ENCODE data around the gene RAB30.

Gene RAB30

DNA sequence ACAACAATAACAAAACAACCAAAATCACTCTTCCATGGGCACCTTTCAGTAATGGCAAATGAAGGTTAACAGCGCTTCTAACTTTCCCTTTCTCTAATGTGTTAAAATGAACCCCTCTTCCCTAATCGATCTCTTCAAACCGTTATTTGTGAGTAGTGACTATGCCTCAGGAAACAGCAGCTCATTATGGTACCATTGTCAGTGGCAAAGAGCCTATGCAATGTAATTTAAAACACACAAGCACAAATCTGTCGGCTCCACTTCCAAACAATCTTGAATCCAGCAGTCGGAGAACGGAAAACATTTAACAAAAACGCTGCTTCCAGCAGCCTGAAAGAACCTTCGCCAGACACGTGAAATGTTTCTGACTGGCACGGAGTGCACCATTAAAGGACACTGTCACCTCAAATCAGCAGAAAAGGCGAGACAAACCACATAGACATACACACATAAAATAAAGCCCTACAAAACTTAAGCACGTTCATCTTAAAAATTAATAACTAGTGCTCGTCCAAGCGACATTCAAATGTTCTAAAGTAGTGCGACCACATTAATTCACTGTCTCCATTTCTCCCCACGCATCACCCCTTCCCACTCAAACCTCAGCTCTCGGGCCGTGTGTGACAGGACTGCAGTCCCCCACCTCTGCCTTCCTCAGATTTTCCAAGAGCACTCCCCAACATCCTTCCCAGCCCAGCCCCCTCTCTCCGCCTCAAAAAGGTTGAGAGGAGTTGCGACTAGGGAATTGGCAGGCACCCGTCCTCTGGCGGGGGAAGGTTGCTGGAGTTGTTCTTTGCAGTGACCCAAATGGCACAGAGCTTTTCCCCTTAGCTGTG, 748 bp downstream of the RAB30 start:
- peak; percentile 39 for DNase-seq (ENCODE audit: low spot score)
- FAIRE-seq, result no peak

DNA sequence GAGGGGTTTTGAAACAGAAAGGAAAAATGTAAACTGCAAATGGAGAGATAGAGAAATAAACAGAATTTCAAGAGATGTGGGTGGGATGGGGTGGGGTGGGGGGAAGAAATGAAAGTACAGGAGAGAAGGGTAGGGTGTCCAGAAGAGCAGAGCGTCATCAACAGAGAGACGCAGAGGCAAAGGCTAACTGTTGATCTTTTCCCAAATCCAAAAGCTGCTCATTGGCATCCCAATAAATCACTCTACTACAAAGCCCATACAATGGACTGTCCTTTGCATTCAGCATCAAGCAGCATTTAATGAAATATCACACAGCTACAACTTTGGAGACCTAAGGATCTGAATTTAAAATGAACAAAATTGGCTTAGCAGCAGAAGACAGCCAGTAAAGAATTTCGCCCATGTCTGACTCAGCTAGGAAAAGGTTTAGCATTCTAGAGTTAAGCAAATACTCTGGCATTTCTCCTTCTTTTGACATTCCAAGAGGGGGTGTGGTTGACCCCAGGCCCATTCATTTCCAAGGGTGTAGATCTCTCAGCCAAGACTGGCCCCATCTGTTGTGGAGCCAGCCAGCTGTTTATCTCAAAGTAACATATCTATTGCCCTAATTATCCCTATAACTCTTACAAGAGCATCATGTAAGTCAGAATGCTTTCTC, 1.5 kb downstream of the RAB30 start:
- DNase-seq (ENCODE audit: low spot score) (peak; percentile 48), FAIRE-seq (no peak)

DNA sequence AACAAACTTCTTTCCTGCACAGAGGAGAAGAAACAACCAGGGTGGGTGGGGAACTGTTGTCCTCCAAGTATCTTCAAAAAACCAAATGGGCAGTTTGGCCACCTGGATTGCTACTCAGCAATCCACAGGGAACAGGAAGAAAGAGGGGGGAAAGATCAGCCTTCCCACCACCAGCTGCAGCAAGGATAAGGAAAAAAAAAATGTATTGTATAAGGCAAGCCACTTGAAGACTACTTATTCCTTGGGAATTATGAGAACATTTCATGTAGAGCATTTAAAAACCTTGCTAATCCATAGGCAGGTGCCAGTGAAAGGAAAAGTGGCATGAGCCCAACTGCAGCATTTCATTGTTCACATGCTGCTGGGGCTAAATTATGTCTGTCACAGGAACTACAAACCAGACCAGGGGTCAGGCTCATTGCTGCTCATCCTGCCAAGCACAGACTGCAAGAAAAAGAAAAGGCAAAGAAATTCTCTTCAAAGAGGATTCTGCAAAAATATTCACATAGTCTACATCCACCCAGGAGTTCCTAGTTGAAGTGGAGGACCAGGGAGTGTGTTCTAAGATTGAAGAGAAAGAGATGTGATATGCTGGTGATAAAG, 2.2 kb downstream of the RAB30 start:
- DNase-seq (ENCODE audit: low spot score) (no peak), FAIRE-seq (no peak)

DNA sequence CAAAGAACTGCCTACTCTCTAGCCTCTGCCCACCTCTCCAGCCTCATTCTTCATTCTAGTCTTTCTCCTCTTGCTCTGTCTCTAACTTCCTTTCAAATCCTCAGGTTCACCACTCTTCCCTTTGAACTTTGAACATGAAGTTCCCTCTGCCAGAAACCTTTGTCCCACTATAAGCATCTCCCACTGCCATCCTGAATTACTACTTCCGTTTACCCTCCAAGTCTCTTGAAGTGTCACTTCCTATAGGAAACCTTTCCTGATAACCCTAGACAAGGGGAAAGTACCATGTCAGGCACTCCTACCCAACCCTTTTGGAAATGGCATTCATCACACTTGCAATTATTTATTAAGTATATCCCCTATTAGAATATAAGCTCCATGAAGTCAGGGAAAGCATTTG, 3.1 kb downstream of the RAB30 start:
- FAIRE-seq, result no peak
- DNase-seq (ENCODE audit: low spot score), result no peak

DNA sequence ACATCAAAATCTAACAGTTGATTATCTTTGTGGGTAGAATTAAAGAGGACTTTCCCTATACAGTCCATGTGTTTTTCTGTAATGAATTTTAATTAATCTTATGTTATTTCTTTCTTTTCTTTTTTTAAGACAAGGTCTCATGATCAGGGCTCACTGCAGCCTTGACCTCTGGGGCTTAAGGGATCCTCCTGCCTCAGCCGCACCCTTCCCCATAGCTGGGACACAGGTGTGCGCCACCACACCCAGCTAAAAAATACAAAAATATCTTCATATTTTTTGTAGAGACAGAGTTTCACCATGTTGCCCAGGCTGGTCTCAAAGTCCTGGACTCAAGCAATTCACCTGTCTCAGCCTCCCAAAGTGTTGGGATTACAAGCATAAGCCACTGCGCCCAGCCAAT, 7.7 kb downstream of the RAB30 start:
- FAIRE-seq (no peak), DNase-seq (ENCODE audit: low spot score) (no peak)

DNA sequence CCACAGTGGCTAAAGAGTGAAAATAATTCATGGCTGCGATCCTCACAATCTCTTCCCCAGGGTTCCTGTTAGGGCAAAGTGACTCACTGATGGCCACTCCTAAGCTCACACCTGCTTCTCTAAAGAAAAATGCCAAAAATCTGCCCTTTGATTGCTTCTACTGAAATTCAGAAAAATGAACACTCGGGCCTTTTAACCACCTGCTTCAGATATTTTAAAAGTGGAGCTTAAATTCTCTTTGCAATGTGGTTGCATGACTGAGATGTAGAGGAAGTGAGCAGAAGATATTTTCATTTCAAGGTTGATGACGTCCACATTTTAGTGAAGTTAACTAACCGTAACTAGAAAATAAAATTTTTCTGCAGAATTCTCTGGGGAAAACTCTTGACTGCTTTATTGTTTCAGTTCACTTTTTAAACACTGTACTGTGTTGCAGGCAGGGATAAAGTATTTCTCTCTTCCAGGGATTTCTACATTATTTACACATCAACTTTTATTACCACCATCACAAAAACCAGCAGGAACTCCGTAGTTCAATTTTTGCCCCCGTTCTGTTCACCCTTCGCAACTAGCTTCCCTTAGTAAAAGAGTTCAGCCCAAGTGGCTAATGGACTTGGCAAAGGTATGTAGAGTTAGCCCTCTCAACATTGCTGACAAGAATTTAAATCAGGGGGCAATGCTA, 8.5 kb downstream of the RAB30 start:
- no peak for FAIRE-seq
- peak; percentile 66 for DNase-seq (ENCODE audit: low spot score)

DNA sequence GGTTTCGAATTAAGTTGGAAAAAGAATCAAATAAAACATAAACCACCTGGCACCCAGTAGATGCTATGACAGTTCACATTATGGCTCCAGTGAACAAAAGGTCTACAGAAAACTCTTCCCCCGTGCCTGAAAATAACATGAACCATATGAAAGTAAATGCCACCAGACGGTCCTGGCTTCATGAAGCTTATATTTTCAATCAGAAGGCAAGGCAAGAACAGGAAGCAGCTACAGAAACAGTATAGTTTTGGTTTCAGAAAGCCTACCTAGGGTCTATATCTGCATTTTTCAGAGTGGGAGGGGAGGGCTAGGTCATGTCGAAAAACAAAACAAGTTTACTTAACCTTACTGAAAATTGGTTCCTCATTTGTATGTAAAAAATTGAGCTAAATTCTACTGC, 9.8 kb downstream of the RAB30 start:
- FAIRE-seq (no peak), DNase-seq (ENCODE audit: low spot score) (no peak)

DNA sequence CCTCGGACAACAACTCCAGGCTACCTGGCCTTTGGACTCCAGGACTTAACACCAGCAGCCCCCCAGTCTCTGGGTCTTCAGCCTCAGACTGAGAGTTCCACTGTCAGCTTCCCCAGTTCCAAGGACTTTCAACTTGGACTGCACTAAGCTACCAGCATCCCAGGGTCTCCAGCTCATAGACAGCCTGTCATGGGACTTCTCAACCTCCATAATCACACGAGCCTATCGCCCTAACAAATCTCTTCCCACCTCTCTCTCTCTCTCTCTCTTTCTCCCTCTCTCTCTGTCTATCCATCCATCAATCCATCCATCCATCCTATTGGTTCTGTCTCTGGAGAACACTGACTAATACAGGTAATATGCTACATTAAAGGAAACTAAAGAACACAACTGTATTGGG, 10.7 kb downstream of the RAB30 start:
- FAIRE-seq (no peak), DNase-seq (ENCODE audit: low spot score) (no peak)

DNA sequence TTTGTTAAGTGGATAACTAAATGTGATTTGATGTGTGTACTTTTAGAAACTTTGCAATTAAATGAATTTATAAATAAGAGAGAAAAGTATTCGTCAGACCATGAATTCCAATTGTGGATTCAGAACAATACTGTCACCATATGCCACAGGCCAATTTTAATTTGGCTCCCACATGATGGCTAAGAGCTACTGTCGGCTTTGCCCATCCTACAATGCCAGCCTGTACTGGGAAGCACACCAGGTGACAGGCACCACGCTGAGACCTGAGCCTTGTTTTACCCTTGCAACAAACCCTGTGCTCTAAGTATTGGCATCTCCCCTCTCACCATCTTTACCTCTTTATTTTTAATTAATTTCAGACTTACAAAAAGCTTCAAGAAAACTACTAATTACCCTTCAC, 14.0 kb downstream of the RAB30 start:
- no peak for FAIRE-seq

DNA sequence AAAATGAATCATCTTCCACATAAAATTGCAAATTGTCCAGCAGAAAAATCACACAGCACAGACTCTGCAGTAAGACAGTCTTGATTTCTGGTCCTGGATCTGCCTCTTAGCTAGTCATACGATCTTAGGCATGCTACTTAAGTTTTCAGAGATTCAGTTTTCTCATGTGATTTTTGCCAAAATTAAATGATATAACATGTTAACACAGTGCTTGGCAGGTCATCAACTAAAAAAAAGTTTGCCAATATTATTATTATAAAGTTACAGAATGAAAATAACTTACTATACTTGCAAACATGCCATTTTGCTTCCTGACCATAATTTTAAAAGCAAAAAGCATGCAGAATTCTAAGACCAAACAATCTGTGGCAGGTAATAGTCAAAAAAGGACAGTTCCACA, 15.1 kb downstream of the RAB30 start:
- no peak for FAIRE-seq
- DNase-seq (ENCODE audit: low spot score), result no peak

More for the DNA sequence above, 14.0 kb downstream of the RAB30 start:
- no peak for DNase-seq (ENCODE audit: low spot score)

DNA sequence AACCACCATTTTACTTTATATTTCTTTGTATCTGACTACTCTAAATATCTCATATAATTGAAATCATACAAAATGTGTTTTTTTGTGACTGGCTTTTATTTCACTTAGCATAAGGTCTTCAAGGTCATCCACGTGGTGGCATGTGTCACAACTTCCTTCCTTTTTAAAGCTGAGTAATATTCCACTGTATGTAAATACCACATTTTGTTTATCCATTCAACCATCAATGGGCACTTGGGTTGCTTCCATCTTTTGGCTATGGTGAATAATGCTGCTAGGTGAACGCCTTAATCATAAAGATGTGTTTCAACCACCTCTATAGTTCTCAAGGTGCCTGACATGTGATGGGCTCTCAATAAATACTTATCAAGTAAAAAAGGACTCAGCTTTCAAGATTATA, 15.5 kb downstream of the RAB30 start:
- FAIRE-seq, result no peak
- no peak for DNase-seq (ENCODE audit: low spot score)

DNA sequence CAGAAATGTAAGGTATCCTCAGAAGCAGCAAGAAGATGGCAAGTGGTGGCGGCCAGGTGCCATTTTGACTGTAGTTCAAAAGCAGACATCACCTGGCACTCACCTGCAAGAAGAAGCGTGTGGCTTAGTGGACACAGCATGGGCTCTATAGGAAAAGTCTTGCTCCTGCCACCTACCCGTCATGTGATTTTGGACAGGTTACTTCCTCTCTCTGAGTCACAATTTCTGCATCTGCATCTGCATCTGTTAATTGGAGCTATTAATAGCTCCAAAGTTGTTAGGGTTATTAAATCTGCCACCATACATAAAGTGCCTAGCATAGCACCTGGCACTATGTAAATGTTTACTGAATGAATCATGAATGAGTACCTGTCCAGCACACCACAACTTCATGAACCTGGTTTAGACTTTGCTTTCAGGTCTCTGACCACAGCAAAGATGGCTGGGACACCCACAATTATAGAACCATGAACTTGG, 16.8 kb downstream of the RAB30 start:
- FAIRE-seq (no peak), DNase-seq (ENCODE audit: low spot score) (no peak)

DNA sequence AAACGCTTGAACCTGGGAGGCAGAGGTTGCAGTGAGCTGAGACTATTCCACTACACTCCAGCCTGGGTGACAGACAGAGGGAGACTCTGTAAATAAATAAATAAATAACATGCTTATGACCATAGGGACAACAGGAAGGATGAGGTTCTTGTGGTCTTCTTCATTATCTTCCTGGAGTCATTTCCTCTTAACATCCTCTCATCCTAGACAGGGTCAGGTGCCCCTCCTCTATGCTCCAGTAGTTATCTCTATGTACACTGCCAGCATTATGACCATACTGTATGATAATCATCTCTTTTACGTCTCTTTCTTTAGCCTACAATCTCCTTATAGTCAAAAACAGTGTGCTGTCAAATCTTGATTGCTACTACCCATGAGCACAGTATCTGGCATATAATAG, 17.7 kb downstream of the RAB30 start:
- DNase-seq (ENCODE audit: low spot score), result no peak
- no peak for FAIRE-seq

DNA sequence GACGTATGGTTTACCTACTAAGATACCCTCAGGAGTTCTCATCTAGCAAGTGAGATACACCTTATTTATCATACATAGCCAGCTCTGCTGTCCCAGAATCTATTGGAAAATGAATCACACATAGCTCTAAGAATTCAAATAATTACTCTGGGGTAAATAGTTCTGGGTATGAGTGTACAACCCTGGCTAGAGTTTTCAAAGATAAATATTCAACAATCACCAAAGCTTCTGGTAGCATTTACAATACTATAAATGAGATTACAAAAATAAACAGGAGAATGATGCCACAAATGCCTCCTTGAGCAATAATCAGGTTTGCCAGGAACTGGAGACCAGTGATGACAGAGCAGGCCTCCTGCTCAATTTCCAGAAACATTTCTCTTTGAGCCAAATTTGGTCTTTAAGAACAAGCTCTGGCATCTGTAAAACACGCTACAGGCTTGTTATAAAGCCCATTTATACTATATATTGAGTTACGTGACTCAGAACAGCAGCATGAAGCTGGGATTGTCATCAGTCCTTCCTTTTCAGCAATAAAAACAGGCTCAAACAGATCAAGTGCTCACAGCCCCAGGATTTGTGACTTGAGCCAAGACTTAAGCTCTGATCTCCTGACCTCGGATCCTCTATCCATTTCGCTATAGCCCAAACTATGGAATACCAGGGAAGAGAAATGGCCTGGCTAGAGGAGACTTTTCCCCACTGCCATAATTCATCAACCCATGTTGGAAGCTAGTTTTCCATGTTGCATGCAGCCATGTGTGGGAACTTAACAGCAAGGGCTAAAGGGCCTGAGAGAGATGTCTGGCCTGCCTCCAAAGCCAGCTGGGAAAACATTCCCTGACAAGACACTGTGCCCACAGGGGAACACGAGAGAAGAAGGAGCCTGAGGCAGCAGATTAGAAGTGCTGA, 19.7 kb downstream of the RAB30 start:
- DNase-seq (ENCODE audit: low spot score), result no peak
- no peak for FAIRE-seq

DNA sequence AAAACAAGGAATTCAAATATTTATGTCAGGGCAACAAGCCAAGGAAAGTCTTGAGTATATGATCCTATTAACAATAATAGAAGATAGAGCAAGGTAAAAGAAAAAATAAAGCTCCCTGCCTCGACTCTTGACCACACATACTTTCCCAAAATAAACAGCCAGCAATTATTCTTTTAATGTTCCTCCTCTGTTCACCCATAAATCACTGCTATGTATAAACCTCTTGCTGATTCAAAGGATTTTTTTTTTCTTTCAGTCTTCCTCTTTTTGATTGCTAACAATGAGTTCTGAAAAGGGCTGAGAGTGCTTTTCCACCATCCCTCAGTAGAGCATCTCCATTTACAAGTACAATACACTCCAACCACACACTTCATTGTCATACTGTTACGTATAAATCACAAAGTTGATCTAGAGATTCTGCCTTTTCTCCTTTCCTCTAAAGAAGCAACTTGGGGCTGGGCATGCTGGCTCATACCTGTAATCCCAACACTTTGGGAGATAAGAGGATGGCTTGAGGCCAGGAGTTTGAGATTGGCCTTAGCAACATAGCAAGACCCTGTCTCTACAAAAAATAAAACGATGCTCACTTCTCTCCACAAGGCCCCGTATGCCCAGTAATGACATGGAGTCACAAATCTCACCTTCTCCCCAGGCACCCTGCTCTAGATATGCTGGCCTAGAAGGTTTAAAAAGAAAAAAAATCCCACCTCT, 24.0 kb downstream of the RAB30 start:
- FAIRE-seq, result no peak
- DNase-seq (ENCODE audit: low spot score), result no peak

DNA sequence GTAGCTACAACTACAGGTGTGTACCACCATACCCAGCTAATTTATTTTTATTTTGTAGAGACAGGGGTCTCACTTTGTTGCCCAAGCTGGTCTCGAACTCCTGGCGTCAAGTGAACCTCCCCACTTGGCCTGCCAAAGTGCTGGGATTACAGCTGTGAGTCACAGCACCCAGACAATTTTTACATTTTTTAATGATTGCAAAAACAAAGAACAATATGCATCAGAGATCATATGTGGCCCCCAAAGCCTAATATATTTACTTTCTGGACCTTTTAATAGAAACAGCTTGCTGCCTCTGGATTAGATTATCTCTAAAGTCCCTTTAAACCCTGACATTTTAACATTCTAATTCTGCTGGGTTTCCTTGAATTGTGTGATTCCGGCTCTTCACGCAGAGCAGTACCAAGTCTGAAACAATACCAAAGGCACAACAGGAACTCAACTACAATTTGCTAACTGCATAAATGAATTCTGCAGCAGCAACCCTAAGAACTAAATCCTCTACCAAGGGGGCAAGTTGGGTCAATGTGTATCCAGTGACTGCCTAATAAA, 25.0 kb downstream of the RAB30 start:
- no peak for FAIRE-seq
- no peak for DNase-seq (ENCODE audit: low spot score)

DNA sequence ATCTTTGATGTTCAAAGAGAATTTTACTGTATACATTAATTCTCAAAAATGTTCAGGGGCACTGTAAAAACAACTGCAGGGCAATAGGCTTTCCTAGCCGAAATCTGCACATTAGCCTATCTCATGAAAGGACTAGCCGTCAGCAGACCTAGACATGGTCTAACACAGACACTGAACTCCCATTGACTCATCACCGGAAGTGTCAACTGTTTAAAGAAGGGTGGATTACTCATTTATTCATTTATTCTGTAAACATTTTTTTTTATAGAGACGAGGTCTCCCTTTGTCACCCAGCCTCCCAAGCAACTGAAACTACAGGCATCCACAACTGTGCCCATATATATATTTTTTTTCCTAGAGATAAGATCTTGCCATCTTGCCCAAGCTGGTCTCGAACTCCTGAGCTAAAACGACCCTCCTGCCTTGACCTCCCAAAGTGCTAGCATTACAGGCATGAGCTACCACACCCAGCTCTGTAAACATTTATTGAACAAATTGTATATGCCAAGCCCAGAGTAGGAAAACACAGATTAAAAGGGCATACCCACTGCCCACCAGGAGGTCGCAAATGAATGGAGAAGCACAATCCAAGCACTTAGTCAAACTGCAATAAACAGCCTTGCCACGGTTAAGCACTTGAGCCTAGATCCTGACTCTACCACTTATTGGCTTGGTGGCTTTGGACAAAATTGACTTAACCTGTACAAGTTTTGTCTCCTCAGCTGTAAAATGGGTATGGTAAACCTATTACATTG, 26.6 kb downstream of the RAB30 start:
- FAIRE-seq, result no peak

DNA sequence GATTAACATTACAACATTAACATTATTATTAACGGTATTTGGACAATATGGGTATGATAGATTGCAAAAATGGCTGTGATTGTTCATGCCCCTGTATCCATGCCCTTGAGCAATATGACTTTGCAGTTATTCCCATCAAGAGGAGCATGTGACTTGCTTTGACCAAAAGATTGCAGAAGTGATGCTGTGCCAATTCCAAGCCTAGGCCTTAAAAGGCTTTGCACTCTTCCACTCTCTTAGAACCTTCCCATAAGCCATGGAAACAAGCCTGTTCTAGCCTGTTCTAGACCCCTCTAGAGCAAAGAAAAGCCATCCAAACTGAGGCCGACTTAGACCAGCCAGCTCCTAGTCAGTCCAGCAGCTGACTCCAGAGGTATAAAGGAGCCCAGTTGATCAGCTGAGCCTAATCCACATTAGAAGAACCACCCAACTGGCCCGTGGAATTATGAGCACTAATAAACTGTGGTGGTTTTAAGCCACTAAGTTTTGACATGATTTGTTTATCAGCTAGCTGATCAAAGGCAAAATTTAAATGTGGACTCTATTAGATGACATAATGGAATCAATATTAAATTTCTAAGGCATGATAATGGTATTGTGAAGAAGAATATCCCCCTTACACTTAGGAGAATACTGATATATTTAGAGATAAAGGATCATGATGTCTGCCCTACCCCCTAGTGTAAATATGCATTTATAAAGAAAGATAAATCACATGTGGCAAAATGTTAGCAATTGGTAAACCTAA, 28.6 kb downstream of the RAB30 start:
- FAIRE-seq, result no peak
- no peak for DNase-seq (ENCODE audit: low spot score)

More for the DNA sequence above, 26.6 kb downstream of the RAB30 start:
- peak; percentile 80 for DNase-seq (ENCODE audit: low spot score)
